ENCODE measurements around the gene EBF3. TPM values are rescaled to one million over a fixed set of nuclear protein-coding genes. Genes with fewer than 3 reads are reported as not detected.

Gene EBF3
- total RNA-seq, 4 donors from 2014 or later: 0.77 to 10.7 (median 6.0) TPM

DNA sequence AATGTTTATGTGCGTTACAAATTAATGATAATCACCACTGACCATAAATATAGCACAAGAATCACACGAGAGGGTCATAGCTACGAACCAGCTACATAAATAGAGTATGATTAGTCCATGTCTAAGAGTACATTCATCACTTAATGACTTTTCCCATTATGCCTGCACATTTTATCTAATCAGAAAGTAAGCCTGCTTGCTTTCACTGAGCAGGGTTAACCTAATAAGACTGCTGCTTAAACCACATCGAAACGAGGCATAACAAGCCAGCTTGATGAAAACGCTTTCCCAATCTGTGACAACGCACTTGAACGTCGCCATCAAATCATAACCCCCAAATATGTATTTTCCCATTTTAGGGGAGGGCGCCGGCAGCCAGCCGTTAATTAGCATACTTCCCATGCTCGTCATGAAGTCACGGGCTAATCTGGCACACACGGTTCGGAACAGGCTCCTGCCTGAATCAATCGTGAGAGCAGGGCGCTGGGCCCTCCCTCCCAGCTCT lies 71.5 kb downstream of the EBF3 start:
- DNase-seq: no peak
- no peaks in the 10 kb centered on the region for H3K36me3 ChIP-seq
- H3K4me1 ChIP-seq: no peaks in the 10 kb centered on the region
- no peaks in the 10 kb centered on the region for H3K9me3 ChIP-seq
- no peak overlapping the region for H3K4me3 ChIP-seq
- no peak overlapping the region for H3K27ac ChIP-seq
- no peak for TF ChIP-seq POLR2A (IDR thresholded peaks at IDR 0.05)
- TF ChIP-seq, protein P1, sequence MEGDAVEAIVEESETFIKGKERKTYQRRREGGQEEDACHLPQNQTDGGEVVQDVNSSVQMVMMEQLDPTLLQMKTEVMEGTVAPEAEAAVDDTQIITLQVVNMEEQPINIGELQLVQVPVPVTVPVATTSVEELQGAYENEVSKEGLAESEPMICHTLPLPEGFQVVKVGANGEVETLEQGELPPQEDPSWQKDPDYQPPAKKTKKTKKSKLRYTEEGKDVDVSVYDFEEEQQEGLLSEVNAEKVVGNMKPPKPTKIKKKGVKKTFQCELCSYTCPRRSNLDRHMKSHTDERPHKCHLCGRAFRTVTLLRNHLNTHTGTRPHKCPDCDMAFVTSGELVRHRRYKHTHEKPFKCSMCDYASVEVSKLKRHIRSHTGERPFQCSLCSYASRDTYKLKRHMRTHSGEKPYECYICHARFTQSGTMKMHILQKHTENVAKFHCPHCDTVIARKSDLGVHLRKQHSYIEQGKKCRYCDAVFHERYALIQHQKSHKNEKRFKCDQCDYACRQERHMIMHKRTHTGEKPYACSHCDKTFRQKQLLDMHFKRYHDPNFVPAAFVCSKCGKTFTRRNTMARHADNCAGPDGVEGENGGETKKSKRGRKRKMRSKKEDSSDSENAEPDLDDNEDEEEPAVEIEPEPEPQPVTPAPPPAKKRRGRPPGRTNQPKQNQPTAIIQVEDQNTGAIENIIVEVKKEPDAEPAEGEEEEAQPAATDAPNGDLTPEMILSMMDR (IDR thresholded peaks at IDR 0.05): no peak
- no peaks in the 10 kb centered on the region for H3K27me3 ChIP-seq
- intact Hi-C loops (cut with DNase I; ENCODE audit: low total_unique reads): no loop called here

DNA sequence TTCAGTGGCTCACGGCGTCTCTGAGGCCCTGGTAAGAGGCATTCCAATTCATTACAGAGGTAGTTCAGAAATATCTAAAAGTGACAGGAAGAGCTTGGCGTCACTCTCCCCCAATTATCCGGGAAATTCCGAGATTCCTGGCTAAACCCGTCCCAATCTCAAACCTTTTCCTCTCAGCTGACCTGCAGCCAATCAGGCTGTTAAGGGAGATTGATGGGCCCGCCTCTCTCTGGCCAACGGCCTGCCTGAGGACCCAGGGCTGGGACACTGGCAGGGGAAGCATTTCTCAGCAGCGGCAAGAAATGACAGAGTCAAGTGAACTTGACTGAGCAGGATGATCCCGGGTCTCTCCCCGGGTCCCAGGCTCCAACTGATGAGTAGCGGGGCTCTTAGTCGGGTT lies 72.3 kb downstream of the EBF3 start:
- DNase-seq: no peak
- Histone ChIP-seq H3K27ac (no peak overlapping the region), H3K9me3 (no peaks in the 10 kb centered on the region), H3K36me3 (no peaks in the 10 kb centered on the region), H3K4me1 (no peaks in the 10 kb centered on the region), H3K4me3 (no peak overlapping the region), H3K27me3 (no peaks in the 10 kb centered on the region)
- TF ChIP-seq POLR2A (IDR thresholded peaks at IDR 0.05): no peak
- TF ChIP-seq, protein P1 (IDR thresholded peaks at IDR 0.05): no peak
- intact Hi-C loops (cut with DNase I; ENCODE audit: low total_unique reads): no loop called here

DNA sequence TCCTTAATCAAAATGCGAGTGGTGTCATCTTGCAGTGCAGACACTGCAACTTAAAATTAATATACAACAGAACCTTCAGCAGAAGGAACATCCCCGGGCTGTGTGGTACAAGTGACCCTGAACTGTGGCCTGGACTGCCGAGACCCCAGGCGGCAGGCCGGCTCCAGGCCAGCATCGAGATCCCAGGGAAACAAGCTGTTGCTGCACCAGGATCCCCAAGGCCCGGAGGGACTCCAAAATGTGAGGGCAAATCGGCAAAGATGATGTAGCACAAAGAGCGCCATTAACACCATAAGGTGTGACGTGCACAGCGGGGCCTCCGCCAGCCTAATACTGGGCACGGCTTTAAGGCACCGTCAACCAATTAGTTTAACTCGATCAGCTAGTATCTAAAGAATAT lies 73.9 kb downstream of the EBF3 start:
- no peak for TF ChIP-seq POLR2A (IDR thresholded peaks at IDR 0.05)
- TF ChIP-seq, protein P1 (IDR thresholded peaks at IDR 0.05): no peak
- no peaks in the 10 kb centered on the region for H3K4me1 ChIP-seq
- no peaks in the 10 kb centered on the region for H3K9me3 ChIP-seq
- intact Hi-C loops (cut with DNase I; ENCODE audit: low total_unique reads): no loop called here
- H3K4me3 ChIP-seq: no peak overlapping the region
- H3K27ac ChIP-seq: no peak overlapping the region
- H3K27me3 ChIP-seq: no peaks in the 10 kb centered on the region
- no peak for DNase-seq
- no peaks in the 10 kb centered on the region for H3K36me3 ChIP-seq

DNA sequence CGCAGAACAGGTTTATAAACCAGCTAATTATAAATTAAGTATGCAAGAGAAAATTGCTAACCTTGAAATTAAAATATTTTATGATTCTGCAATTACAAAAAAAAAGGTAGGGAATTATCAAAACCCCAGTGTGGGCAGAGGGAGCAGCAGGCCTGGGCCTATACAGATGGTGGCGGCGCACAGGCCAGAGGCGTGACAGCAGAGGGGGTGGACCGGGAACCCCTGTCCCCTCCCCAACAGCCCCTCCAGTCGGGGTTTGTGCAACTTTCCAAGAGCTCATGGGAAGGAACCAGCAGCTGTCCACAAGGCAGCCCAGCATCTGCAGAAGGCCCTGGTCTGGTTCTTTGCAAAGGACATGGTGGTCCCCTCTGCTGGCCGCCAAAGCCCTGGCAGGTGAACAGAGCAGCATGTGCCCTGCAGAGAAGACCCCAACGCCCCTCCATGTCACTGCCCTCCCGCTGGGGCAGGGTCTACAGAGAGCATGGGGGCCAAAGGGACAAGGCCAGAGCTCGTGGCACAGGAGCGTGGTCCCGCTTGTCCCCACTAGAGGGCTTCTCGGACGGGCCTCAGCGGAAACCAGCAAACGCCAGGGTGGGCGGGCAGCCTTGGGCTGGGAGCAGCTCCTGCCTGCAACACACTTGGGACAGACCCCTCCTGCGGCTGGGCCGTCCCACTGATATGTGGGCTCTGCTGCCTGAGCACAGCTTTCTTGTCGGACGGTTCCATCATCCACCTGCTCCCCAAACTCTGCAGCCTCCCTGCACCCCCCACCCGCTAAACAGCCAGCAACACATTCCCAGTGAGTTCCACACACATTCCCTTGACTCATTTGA lies 75.1 kb downstream of the EBF3 start:
- DNase-seq: peak in 1 of 2 donors; percentile 34
- Histone ChIP-seq H3K36me3 (no peaks in the 10 kb centered on the region), H3K27ac (no peak overlapping the region), H3K4me1 (no peaks in the 10 kb centered on the region), H3K9me3 (no peaks in the 10 kb centered on the region), H3K27me3 (no peaks in the 10 kb centered on the region), H3K4me3 (no peak overlapping the region)
- intact Hi-C loops (cut with DNase I; ENCODE audit: low total_unique reads): no loop called here
- TF ChIP-seq, protein P1 (IDR thresholded peaks at IDR 0.05): peak in 3 of 4 experiments; percentile 10 to 44 (median 31)
- no peak for TF ChIP-seq POLR2A (IDR thresholded peaks at IDR 0.05)

DNA sequence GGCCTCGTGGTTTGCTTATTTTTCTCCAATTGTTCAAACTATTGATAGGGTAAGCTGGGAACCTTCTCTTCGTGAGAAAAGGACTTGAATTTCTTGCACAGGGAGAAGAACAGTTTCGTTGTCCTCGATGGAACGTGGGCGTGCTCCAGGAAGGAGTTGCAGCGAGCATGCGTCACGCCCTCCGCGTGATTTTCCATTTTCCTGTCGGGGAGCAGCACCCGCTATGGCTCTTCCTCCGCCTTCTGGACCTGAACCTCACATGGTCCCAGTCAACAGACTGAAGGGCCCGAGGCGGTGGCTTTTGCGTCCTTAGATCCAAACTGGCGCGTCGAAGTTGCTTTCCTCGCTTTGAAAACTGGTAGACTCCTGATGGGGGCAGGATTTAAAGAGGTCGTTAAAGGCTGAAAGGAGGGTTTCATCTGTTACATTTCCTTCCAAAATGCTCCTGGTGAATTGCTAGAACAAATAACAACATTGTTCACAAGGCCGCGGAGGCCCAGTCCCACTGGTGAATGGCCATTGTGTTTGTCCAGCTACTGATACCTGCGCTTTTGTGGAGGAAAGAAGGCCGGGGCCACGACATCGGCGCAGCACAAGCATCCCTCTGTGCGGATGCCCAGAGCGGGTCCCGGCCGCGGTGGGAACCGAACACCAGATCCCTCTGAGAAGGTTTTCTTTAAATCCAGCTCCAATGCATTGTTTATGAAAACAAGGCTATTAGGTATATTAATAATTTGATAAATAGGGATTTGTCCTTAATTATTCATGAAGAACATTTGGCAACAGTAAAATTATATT lies 75.9 kb downstream of the EBF3 start:
- no peaks in the 10 kb centered on the region for H3K9me3 ChIP-seq
- H3K27ac ChIP-seq: no peak overlapping the region
- intact Hi-C loops (cut with DNase I; ENCODE audit: low total_unique reads): no loop called here
- no peaks in the 10 kb centered on the region for H3K4me1 ChIP-seq
- H3K36me3 ChIP-seq: no peaks in the 10 kb centered on the region
- no peak overlapping the region for H3K4me3 ChIP-seq
- no peak for DNase-seq
- no peaks in the 10 kb centered on the region for H3K27me3 ChIP-seq
- TF ChIP-seq, protein P1 (IDR thresholded peaks at IDR 0.05): no peak
- no peak for TF ChIP-seq POLR2A (IDR thresholded peaks at IDR 0.05)
